ENCODE data around the gene PRR11. TPM values are rescaled to one million over a fixed set of nuclear protein-coding genes. Genes with fewer than 3 reads are reported as not detected.
"Not testable (repeated sequence)": the region's sequence is repeated elsewhere in the genome, so short reads cannot be mapped to it uniquely, and the experiment has no call there.

PRR11 gene
- total RNA-seq, 2 experiments from 2014 or later = 67.3 to 70.2 TPM

- intact Hi-C loops (cut with micrococcal nuclease) = no loop called here
- no peaks in the 10 kb centered on the region for H3K27me3 Mint-ChIP-seq
- peaks cover 8% of the 10 kb centered on the region for H3K4me1 Mint-ChIP-seq (ENCODE audit: low read depth)
- DNase-seq = no peak
- no peak overlapping the region for H3K27ac Mint-ChIP-seq
- H3K4me3 Mint-ChIP-seq = no peak overlapping the region
- H3K9me3 Mint-ChIP-seq = no peaks in the 10 kb centered on the region
- peaks cover 12% of the 10 kb centered on the region for H3K36me3 Mint-ChIP-seq
- ChIA-PET CTCF (no interaction called here), POLR2A (no interaction called here)
Measured at GRCh38 chr17:59126809-59127417, 28.6 kb upstream of the PRR11 start.

- Mint-ChIP-seq H3K4me1 (ENCODE audit: low read depth) (peaks cover 8% of the 10 kb centered on the region), H3K9me3 (no peaks in the 10 kb centered on the region), H3K36me3 (peaks cover 9% of the 10 kb centered on the region), H3K4me3 (no peak overlapping the region), H3K27me3 (no peaks in the 10 kb centered on the region), H3K27ac (no peak overlapping the region)
- no peak for DNase-seq
- intact Hi-C loops (cut with micrococcal nuclease) = no loop called here
- ChIA-PET POLR2A (interaction anchor here (1.4 kb wide), 1 partner anchor 27 kb away, joined by 3 read pairs; no protein-coding TSS in a partner anchor), CTCF (no interaction called here)
Measured at GRCh38 chr17:59129814-59130213, 25.7 kb upstream of the PRR11 start.

- Mint-ChIP-seq H3K9me3 (no peaks in the 10 kb centered on the region), H3K27ac (no peak overlapping the region), H3K4me3 (no peak overlapping the region), H3K36me3 (peaks cover 9% of the 10 kb centered on the region), H3K27me3 (no peaks in the 10 kb centered on the region), H3K4me1 (ENCODE audit: low read depth) (peaks cover 8% of the 10 kb centered on the region)
- CTCF ChIA-PET = no interaction called here
- intact Hi-C loops (cut with micrococcal nuclease) = no loop called here
- no peak for DNase-seq
- POLR2A ChIA-PET = interaction anchor here (1.2 to 1.4 kb wide), 2 partner anchors 24 to 26 kb away, joined by 3 read pairs; no protein-coding TSS in a partner anchor
Measured at GRCh38 chr17:59131131-59131530, 24.4 kb upstream of the PRR11 start.

GRCh38 chr17:59138339-59138738 is 17.2 kb upstream of the PRR11 start:
- POLR2A ChIA-PET; H3K4me3 Mint-ChIP-seq; DNase-seq; H3K9me3 Mint-ChIP-seq; intact Hi-C loops (cut with micrococcal nuclease); H3K27me3 Mint-ChIP-seq; H3K27ac Mint-ChIP-seq; CTCF ChIA-PET; H3K4me1 Mint-ChIP-seq (ENCODE audit: low read depth); H3K36me3 Mint-ChIP-seq: not testable (repeated sequence)

GRCh38 chr17:59139939-59140338 is 15.6 kb upstream of the PRR11 start:
- POLR2A ChIA-PET = no interaction called here
- CTCF ChIA-PET = interaction anchor here (0.6 kb wide), 1 partner anchor 29 kb away, joined by 3 read pairs; no protein-coding TSS in a partner anchor
- Mint-ChIP-seq H3K27ac (no peak overlapping the region), H3K36me3 (peaks cover 4% of the 10 kb centered on the region), H3K9me3 (no peaks in the 10 kb centered on the region), H3K4me3 (no peak overlapping the region), H3K27me3 (no peaks in the 10 kb centered on the region), H3K4me1 (ENCODE audit: low read depth) (peaks cover 5% of the 10 kb centered on the region)
- intact Hi-C loops (cut with micrococcal nuclease) = no loop called here
- no peak for DNase-seq

DNA sequence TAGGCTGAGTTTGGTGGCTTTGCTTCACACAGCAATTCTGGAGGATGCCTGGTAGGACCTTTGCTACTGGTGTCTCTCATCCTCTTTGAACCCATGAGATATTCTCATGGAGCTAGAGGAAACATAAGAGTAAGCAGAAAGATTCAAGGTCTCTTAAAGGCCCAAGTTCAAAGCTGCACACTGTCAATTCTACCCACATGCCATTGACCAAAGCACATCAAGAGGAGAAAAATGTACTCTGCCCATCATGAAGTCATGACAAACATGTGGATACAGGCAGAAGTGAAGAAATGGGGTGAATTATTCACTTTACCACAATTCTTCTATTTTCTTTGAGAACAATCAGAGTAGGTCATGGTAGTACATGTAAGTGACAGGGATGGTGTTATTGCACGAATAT is 13.7 kb upstream of the PRR11 start:
- intact Hi-C loops (cut with micrococcal nuclease) = no loop called here
- POLR2A ChIA-PET = no interaction called here
- CTCF ChIA-PET = no interaction called here
- no peak for DNase-seq
- Mint-ChIP-seq H3K27me3 (no peaks in the 10 kb centered on the region), H3K36me3 (peaks cover 7% of the 10 kb centered on the region), H3K4me1 (ENCODE audit: low read depth) (peaks cover 9% of the 10 kb centered on the region), H3K27ac (no peak overlapping the region), H3K9me3 (no peaks in the 10 kb centered on the region), H3K4me3 (no peak overlapping the region)

GRCh38 chr17:59145571-59146096 is 9.9 kb upstream of the PRR11 start:
- Mint-ChIP-seq H3K9me3 (no peaks in the 10 kb centered on the region), H3K36me3 (peaks cover 7% of the 10 kb centered on the region), H3K27ac (no peak overlapping the region), H3K27me3 (no peaks in the 10 kb centered on the region), H3K4me3 (no peak overlapping the region), H3K4me1 (ENCODE audit: low read depth) (peaks cover 26% of the 10 kb centered on the region)
- no peak for DNase-seq
- POLR2A ChIA-PET = no interaction called here
- intact Hi-C loops (cut with micrococcal nuclease) = no loop called here
- CTCF ChIA-PET = interaction anchor here (0.7 kb wide), 1 partner anchor 27 kb away, joined by 3 read pairs; no protein-coding TSS in a partner anchor

GRCh38 chr17:59149051-59149450 is 6.5 kb upstream of the PRR11 start:
- no peak for DNase-seq
- Mint-ChIP-seq H3K4me1 (ENCODE audit: low read depth) (peaks cover 50% of the 10 kb centered on the region), H3K27ac (no peak overlapping the region), H3K36me3 (peaks cover 9% of the 10 kb centered on the region), H3K9me3 (no peaks in the 10 kb centered on the region), H3K4me3 (no peak overlapping the region), H3K27me3 (no peaks in the 10 kb centered on the region)
- intact Hi-C loops (cut with micrococcal nuclease) = no loop called here
- POLR2A ChIA-PET = interaction anchor here (0.5 kb wide), 1 partner anchor 88 kb away, joined by 3 read pairs; no protein-coding TSS in a partner anchor
- CTCF ChIA-PET = no interaction called here

DNA sequence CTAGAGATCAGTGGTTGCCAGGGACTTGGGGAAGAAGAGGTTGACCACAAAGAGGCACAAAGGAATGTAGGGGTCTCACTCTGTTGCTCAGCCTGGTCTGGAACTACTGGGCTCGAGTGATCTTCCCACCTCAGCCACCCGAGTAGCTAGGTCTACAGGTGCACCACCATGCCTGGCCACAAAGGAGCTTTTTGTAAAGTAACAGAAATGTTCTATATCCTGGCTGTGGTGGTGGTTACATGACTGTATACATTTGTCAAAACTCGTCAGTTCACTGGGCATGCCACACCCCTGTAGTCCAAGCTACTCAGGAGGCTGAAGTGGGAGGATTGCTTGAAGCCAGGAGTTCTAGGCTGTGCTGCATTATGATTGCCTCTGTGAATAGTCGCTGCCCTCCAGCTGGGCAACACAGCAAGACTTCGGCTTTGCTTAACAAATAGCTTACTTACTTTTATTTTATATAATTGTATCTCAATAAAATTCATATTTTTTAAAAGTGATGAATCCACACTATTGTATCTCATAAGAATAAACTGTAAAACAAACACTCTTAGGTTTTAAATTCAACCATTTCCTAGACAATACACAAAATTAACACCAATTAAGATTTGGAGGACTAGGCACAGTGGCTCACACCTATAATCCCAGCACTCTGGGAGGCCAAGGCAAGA is 5.6 kb upstream of the PRR11 start:
- peaks cover 9% of the 10 kb centered on the region for H3K36me3 Mint-ChIP-seq
- POLR2A ChIA-PET = interaction anchor here (0.5 kb wide), 1 partner anchor 726 kb away, joined by 4 read pairs; no protein-coding TSS in a partner anchor
- DNase-seq = peak; percentile 12
- H3K27ac Mint-ChIP-seq = no peak overlapping the region
- intact Hi-C loops (cut with micrococcal nuclease) = no loop called here
- H3K4me3 Mint-ChIP-seq = no peak overlapping the region
- CTCF ChIA-PET = no interaction called here
- no peaks in the 10 kb centered on the region for H3K9me3 Mint-ChIP-seq
- peaks cover 46% of the 10 kb centered on the region for H3K4me1 Mint-ChIP-seq (ENCODE audit: low read depth)
- H3K27me3 Mint-ChIP-seq = no peaks in the 10 kb centered on the region

GRCh38 chr17:59151006-59151405 is 4.5 kb upstream of the PRR11 start:
- ChIA-PET CTCF (interaction anchor here (0.5 kb wide), 1 partner anchor 115 kb away, joined by 3 read pairs; no protein-coding TSS in a partner anchor), POLR2A (no interaction called here)
- Mint-ChIP-seq H3K9me3 (no peaks in the 10 kb centered on the region), H3K27me3 (no peaks in the 10 kb centered on the region), H3K4me3 (no peak overlapping the region), H3K27ac (no peak overlapping the region), H3K4me1 (ENCODE audit: low read depth) (peaks cover 42% of the 10 kb centered on the region), H3K36me3 (peaks cover 6% of the 10 kb centered on the region)
- no peak for DNase-seq
- intact Hi-C loops (cut with micrococcal nuclease) = no loop called here

GRCh38 chr17:59151591-59151990 is 4.0 kb upstream of the PRR11 start:
- Mint-ChIP-seq H3K9me3 (no peaks in the 10 kb centered on the region), H3K27me3 (no peaks in the 10 kb centered on the region), H3K4me1 (ENCODE audit: low read depth) (peaks cover 46% of the 10 kb centered on the region), H3K4me3 (no peak overlapping the region), H3K27ac (no peak overlapping the region), H3K36me3 (peaks cover 6% of the 10 kb centered on the region)
- no peak for DNase-seq
- intact Hi-C loops (cut with micrococcal nuclease) = no loop called here
- ChIA-PET POLR2A (no interaction called here), CTCF (no interaction called here)

DNA sequence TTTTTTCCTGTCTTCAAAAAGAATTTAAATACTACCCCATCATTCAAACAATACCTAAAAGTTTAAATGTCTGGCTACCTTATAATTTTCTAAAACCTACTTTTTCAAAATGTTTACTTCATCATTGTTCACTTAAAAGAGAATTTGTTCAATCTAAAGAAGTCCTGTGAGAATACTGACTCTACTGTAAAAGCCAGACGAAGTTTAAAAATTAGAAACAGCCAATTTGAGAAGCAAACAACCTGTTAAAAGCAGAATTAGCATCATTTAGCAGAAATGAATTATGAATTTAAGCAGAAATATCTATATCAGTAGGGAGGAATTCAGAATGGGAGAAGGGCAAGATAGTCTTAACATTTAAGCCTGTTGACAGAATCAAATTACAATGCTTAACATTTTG is 2.6 kb upstream of the PRR11 start:
- H3K4me3 Mint-ChIP-seq = no peak overlapping the region
- peaks cover 48% of the 10 kb centered on the region for H3K4me1 Mint-ChIP-seq (ENCODE audit: low read depth)
- intact Hi-C loops (cut with micrococcal nuclease) = no loop called here
- no peak for DNase-seq
- no peaks in the 10 kb centered on the region for H3K27me3 Mint-ChIP-seq
- H3K27ac Mint-ChIP-seq = no peak overlapping the region
- H3K9me3 Mint-ChIP-seq = no peaks in the 10 kb centered on the region
- CTCF ChIA-PET = no interaction called here
- H3K36me3 Mint-ChIP-seq = peaks cover 6% of the 10 kb centered on the region
- POLR2A ChIA-PET = interaction anchor here (0.6 to 4.7 kb wide), 4 partner anchors 47 to 811 kb away, joined by 3 to 39 read pairs (median 3); partner anchors contain the start of genes RNFT1 and TRIM37
